Mesenchymal stem cell (in vitro differentiated cells and primary cell): ENCODE measurements around the gene TOP1.

Experiments
- DNase-seq: peaks from one replicate; pipeline ENCODE4 v3.0.0-alpha.2; 2013
- H2AFZ ChIP-seq: one replicate; pipeline ENCODE4 v1.6.1; 2013; ENCODE audit warnings: low read depth, mild to moderate bottlenecking, control low read depth, inconsistent platforms, low read length, moderate library complexity
- H2AK5ac ChIP-seq: 2 replicates; pipeline ENCODE4 v1.6.1; 2013; ENCODE audit warnings: low read length, moderate library complexity, mild to moderate bottlenecking, inconsistent platforms; ENCODE audit not compliant: severe bottlenecking
- H2BK120ac ChIP-seq: one replicate; pipeline ENCODE4 v1.6.1; 2013; ENCODE audit warnings: low read depth, mild to moderate bottlenecking, inconsistent platforms, low read length, moderate library complexity
- H2BK12ac ChIP-seq, 2 experiments: one replicate each; pipeline ENCODE4 v1.6.1; 2013; ENCODE audit warnings: inconsistent platforms in 2 of 2, low read length in 2 of 2, mild to moderate bottlenecking in 2 of 2, moderate library complexity in 2 of 2, control low read depth in 1 of 2
- H2BK15ac ChIP-seq: one replicate; pipeline ENCODE4 v1.6.1; 2013; ENCODE audit warnings: mild to moderate bottlenecking, low read depth, inconsistent platforms; ENCODE audit not compliant: poor library complexity, severe bottlenecking
- H2BK5ac ChIP-seq: 2 replicates; pipeline ENCODE4 v1.6.1; 2013; ENCODE audit warnings: low read depth, mild to moderate bottlenecking, low read length, control low read depth, inconsistent platforms; ENCODE audit not compliant: poor library complexity, severe bottlenecking
- H3K14ac ChIP-seq, 2 experiments: one replicate each; pipeline ENCODE4 v1.6.1; 2013; ENCODE audit warnings: inconsistent platforms in 2 of 2, low read length in 2 of 2, control low read depth in 1 of 2, mild to moderate bottlenecking in 1 of 2, moderate library complexity in 1 of 2
- H3K18ac ChIP-seq, 2 experiments: one replicate each; pipeline ENCODE4 v1.6.1; 2013; ENCODE audit warnings: inconsistent platforms in 2 of 2, low read length in 2 of 2, control low read depth in 1 of 2, low read depth in 1 of 2, mild to moderate bottlenecking in 1 of 2
- H3K23ac ChIP-seq, 2 experiments: one replicate each; pipeline ENCODE4 v1.6.1; 2013; ENCODE audit warnings: inconsistent platforms in 2 of 2, low read length in 2 of 2, mild to moderate bottlenecking in 2 of 2, moderate library complexity in 2 of 2, control low read depth in 1 of 2
- H3K27ac ChIP-seq: 2 replicates; pipeline ENCODE4 v1.5.1; 2013; ENCODE audit warnings: mild to moderate bottlenecking, moderate library complexity, low read length, control low read depth, inconsistent platforms; ENCODE audit not compliant: poor library complexity, severe bottlenecking
- H3K27me3 ChIP-seq, 2 experiments: 2 replicates each; pipeline versions ENCODE4 v1.6.1 to v1.7.0; 2013; ENCODE audit warnings: low read length in 2 of 2, mild to moderate bottlenecking in 2 of 2, moderate library complexity in 2 of 2, control low read depth in 1 of 2, inconsistent platforms in 1 of 2; ENCODE audit not compliant: control insufficient read depth in 1 of 2, insufficient read depth in 1 of 2
- H3K36me3 ChIP-seq, 2 experiments: 2 replicates each; pipeline versions ENCODE4 v1.6.1 to v1.7.0; 2013; ENCODE audit warnings: low read length in 2 of 2, control low read depth in 1 of 2, inconsistent platforms in 1 of 2, low read depth in 1 of 2, mild to moderate bottlenecking in 1 of 2; ENCODE audit not compliant: insufficient read depth in 2 of 2, control insufficient read depth in 1 of 2
- H3K4ac ChIP-seq, 2 experiments: one replicate each; pipeline ENCODE4 v1.6.1; 2013; ENCODE audit warnings: inconsistent platforms in 2 of 2, low read length in 2 of 2, mild to moderate bottlenecking in 2 of 2, moderate library complexity in 2 of 2, control low read depth in 1 of 2, low read depth in 1 of 2
- H3K4me1 ChIP-seq: 2 replicates; pipeline ENCODE4 v1.6.1; 2013; ENCODE audit warnings: low read depth, low read length, control low read depth; ENCODE audit not compliant: control insufficient read depth, insufficient read depth
- H3K4me2 ChIP-seq: 2 replicates; pipeline ENCODE4 v1.6.1; 2013; ENCODE audit warnings: low read length, mild to moderate bottlenecking, inconsistent platforms; ENCODE audit not compliant: poor library complexity, severe bottlenecking
- H3K4me3 ChIP-seq, 2 experiments: 2 replicates each; pipeline versions ENCODE4 v1.5.1 to v1.7.0; 2013; ENCODE audit warnings: low read length in 2 of 2, mild to moderate bottlenecking in 2 of 2, control low read depth in 1 of 2, low read depth in 1 of 2; ENCODE audit not compliant: insufficient read depth in 1 of 2
- H3K79me1 ChIP-seq: replicated peaks from 2 replicates; pipeline ENCODE4 v1.6.1; 2013; ENCODE audit warnings: mild to moderate bottlenecking, control low read depth, low read length, inconsistent platforms; ENCODE audit not compliant: poor library complexity, severe bottlenecking
- H3K9ac ChIP-seq: 2 replicates; pipeline ENCODE4 v1.7.0; 2013; ENCODE audit warnings: mild to moderate bottlenecking, low read length, moderate library complexity
- H3K9me3 ChIP-seq: 2 replicates; pipeline ENCODE4 v1.7.0; 2013; ENCODE audit warnings: mild to moderate bottlenecking, low read length; ENCODE audit not compliant: control insufficient read depth
- H4K8ac ChIP-seq: one replicate; pipeline ENCODE4 v1.6.1; 2013; ENCODE audit warnings: inconsistent platforms, mild to moderate bottlenecking, low read length, moderate library complexity
- H4K91ac ChIP-seq: one replicate; pipeline ENCODE4 v1.6.1; 2013; ENCODE audit warnings: mild to moderate bottlenecking, low read length, inconsistent platforms
- WGBS: methylation state at CpG from one replicate; pipeline ENCODE4 v1.1.7; 2013; ENCODE audit warnings: mixed read lengths; 5-methylcytosine and 5-hydroxymethylcytosine counted together

TOP1 gene

GRCh38 chr20:41006936-41007474 is 21.6 kb upstream of the TOP1 start:
- no peaks in the 10 kb centered on the region for H3K9me3 ChIP-seq
- H3K4me2 ChIP-seq: no peak overlapping the region
- peak overlapping the region; percentile 73 for H4K8ac ChIP-seq
- peak; percentile 59 for DNase-seq
- peak overlapping the region; percentile 90 for H4K91ac ChIP-seq
- H3K27me3 ChIP-seq: no peaks in the 10 kb centered on the region
- WGBS: 98% methylated on average over 2 of the region's 2 CpGs
- H2BK12ac ChIP-seq: peak overlapping the region; percentile 92 to 99
- no peak overlapping the region for H3K9ac ChIP-seq
- H2BK5ac ChIP-seq: no peak overlapping the region
- peak overlapping the region; percentile 62 for H2BK15ac ChIP-seq
- peaks cover 31% of the 10 kb centered on the region for H3K4me1 ChIP-seq
- H3K18ac ChIP-seq: peak overlapping the region; percentile 80 to 91
- no peak overlapping the region for H3K23ac ChIP-seq
- H3K4me3 ChIP-seq: no peak overlapping the region
- H2AFZ ChIP-seq: no peak overlapping the region
- peak overlapping the region in 1 of 2 experiments; percentile 5 for H3K14ac ChIP-seq
- H3K79me1 ChIP-seq: no peaks in the 10 kb centered on the region
- peak overlapping the region; percentile 2 for H2BK120ac ChIP-seq
- H3K27ac ChIP-seq: no peak overlapping the region
- peak overlapping the region; percentile 12 to 71 for H3K4ac ChIP-seq
- H3K36me3 ChIP-seq: no peaks in the 10 kb centered on the region
- peak overlapping the region; percentile 60 for H2AK5ac ChIP-seq

GRCh38 chr20:41007481-41007880 is 21.1 kb upstream of the TOP1 start:
- H3K79me1 ChIP-seq: no peaks in the 10 kb centered on the region
- H3K18ac ChIP-seq: peak overlapping the region; percentile 80 to 91
- peak overlapping the region; percentile 60 for H2AK5ac ChIP-seq
- H2AFZ ChIP-seq: no peak overlapping the region
- peak overlapping the region in 1 of 2 experiments; percentile 5 for H3K14ac ChIP-seq
- no peaks in the 10 kb centered on the region for H3K36me3 ChIP-seq
- peak overlapping the region; percentile 73 for H4K8ac ChIP-seq
- H3K9me3 ChIP-seq: no peaks in the 10 kb centered on the region
- no peak overlapping the region for H3K9ac ChIP-seq
- H3K4me2 ChIP-seq: no peak overlapping the region
- H3K27me3 ChIP-seq: no peaks in the 10 kb centered on the region
- H3K27ac ChIP-seq: no peak overlapping the region
- H3K4me3 ChIP-seq: no peak overlapping the region
- peak overlapping the region; percentile 90 for H4K91ac ChIP-seq
- no peak overlapping the region for H3K23ac ChIP-seq
- H3K4me1 ChIP-seq: peaks cover 31% of the 10 kb centered on the region
- H2BK120ac ChIP-seq: no peak overlapping the region
- H2BK15ac ChIP-seq: peak overlapping the region; percentile 62
- no peak for DNase-seq
- H3K4ac ChIP-seq: peak overlapping the region; percentile 57 to 71
- H2BK12ac ChIP-seq: peak overlapping the region; percentile 88 to 92
- WGBS: 81% methylated on average over 3 of the region's 3 CpGs
- H2BK5ac ChIP-seq: no peak overlapping the region

GRCh38 chr20:41009946-41010345 is 18.7 kb upstream of the TOP1 start:
- peak overlapping the region in 1 of 2 experiments; percentile 22 for H3K4ac ChIP-seq
- WGBS: 46% methylated on average over 3 of the region's 3 CpGs
- H4K91ac ChIP-seq: no peak overlapping the region
- no peak overlapping the region for H3K18ac ChIP-seq
- DNase-seq: peak; percentile 39
- H2BK120ac ChIP-seq: no peak overlapping the region
- H3K4me2 ChIP-seq: no peak overlapping the region
- peak overlapping the region; percentile 30 for H3K27ac ChIP-seq
- peak overlapping the region; percentile 24 for H3K9ac ChIP-seq
- no peak overlapping the region for H2AFZ ChIP-seq
- no peak overlapping the region for H2BK15ac ChIP-seq
- peaks cover 26% of the 10 kb centered on the region for H3K4me1 ChIP-seq
- H3K23ac ChIP-seq: no peak overlapping the region
- H4K8ac ChIP-seq: no peak overlapping the region
- H3K4me3 ChIP-seq: no peak overlapping the region
- H2AK5ac ChIP-seq: no peak overlapping the region
- H3K9me3 ChIP-seq: no peaks in the 10 kb centered on the region
- H3K36me3 ChIP-seq: no peaks in the 10 kb centered on the region
- H3K79me1 ChIP-seq: no peaks in the 10 kb centered on the region
- no peaks in the 10 kb centered on the region for H3K27me3 ChIP-seq
- no peak overlapping the region for H3K14ac ChIP-seq
- no peak overlapping the region for H2BK5ac ChIP-seq
- H2BK12ac ChIP-seq: peak overlapping the region in 1 of 2 experiments; percentile 51

- Histone ChIP-seq H2AFZ (no peak overlapping the region), H4K8ac (no peak overlapping the region), H3K18ac (peak overlapping the region in 1 of 2 experiments; percentile 64), H3K27ac (no peak overlapping the region), H3K4ac (peak overlapping the region in 1 of 2 experiments; percentile 26), H3K14ac (peak overlapping the region in 1 of 2 experiments; percentile 42), H2AK5ac (peak overlapping the region; percentile 19), H2BK5ac (no peak overlapping the region), H2BK12ac (peak overlapping the region; percentile 34 to 86), H4K91ac (peak overlapping the region; percentile 57), H2BK15ac (no peak overlapping the region), H2BK120ac (no peak overlapping the region), H3K36me3 (no peaks in the 10 kb centered on the region), H3K4me1 (peaks cover 14% of the 10 kb centered on the region), H3K9ac (no peak overlapping the region), H3K4me2 (no peak overlapping the region), H3K9me3 (no peaks in the 10 kb centered on the region), H3K23ac (peak overlapping the region in 1 of 2 experiments; percentile 54), H3K27me3 (no peaks in the 10 kb centered on the region), H3K4me3 (no peak overlapping the region), H3K79me1 (no peaks in the 10 kb centered on the region)
- 100% methylated on average over 2 of the region's 5 CpGs for WGBS
- no peak for DNase-seq
Measured at GRCh38 chr20:41011551-41012067, 17.0 kb upstream of the TOP1 start.
